Large intestine (tissue), 3 donors: ENCODE data around the gene MSI2. TPM values are rescaled to one million over a fixed set of nuclear protein-coding genes. Genes with fewer than 3 reads are reported as not detected.
"Not testable (repeated sequence)": the region's sequence is repeated elsewhere in the genome, so short reads cannot be mapped to it uniquely, and the experiment has no call there.

Experiments used
- DNase-seq, 2 donors: peaks; one replicate each; pipeline versions ENCODE4 v3.0.0 to v3.0.0-alpha.2; 2013
- H3K27ac ChIP-seq: one replicate; pipeline ENCODE4 v1.5.1; 2013; ENCODE audit warnings: low read length
- H3K27me3 ChIP-seq: 2 replicates; pipeline ENCODE4 v1.6.1; 2013; ENCODE audit warnings: low read length; ENCODE audit not compliant: control insufficient read depth, insufficient read depth
- H3K36me3 ChIP-seq: 2 replicates; pipeline ENCODE4 v1.6.1; 2013; ENCODE audit warnings: low read length; ENCODE audit not compliant: control insufficient read depth, insufficient read depth
- H3K4me1 ChIP-seq: one replicate; pipeline ENCODE4 v1.6.1; 2013; ENCODE audit warnings: low read length; ENCODE audit not compliant: control insufficient read depth, insufficient read depth
- H3K4me3 ChIP-seq: one replicate; pipeline ENCODE4 v1.5.1; 2013; ENCODE audit warnings: low read length
- H3K9me3 ChIP-seq: one replicate; pipeline ENCODE4 v1.6.1; 2013; ENCODE audit warnings: mild to moderate bottlenecking, low read depth, low read length, moderate library complexity; ENCODE audit not compliant: control insufficient read depth
- WGBS: methylation state at CpG from one replicate; pipeline ENCODE4 v1.1.5; 2013; ENCODE audit warnings: low lambda C conversion rate; ENCODE audit not compliant: insufficient coverage; 5-methylcytosine and 5-hydroxymethylcytosine counted together
- polyA plus RNA-seq: library from polyadenylated mRNA; unstranded; fragments of 120-200 nt; gene quantifications from one replicate; pipeline ENCODE4 v1.2.1, GENCODE V29; 2013

Gene MSI2
- polyA plus RNA-seq, 1 donor: 46.1 TPM

DNA sequence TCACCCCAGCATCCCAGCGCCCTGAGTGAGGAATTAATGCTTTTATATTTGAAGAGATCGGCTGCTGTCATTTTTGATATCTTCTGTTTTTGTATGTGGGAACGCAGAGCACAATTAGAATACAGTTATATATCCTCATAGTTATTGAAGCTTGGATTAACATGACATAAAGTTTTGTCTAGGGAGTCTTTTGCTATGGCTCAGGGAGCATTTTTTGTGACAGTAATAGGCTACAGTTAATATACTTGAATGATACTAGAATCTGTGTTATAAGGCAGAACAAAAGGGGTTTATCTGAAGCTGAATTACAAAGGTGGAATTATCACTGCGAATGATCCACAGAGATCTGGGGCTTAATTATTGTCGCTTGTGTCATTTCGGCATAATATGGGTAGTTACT lies 239.4 kb downstream of the MSI2 start:
- DNase-seq: no peak
- WGBS: 100% methylated on average over 2 of the region's 6 CpGs
- no peaks in the 10 kb centered on the region for H3K27me3 ChIP-seq
- H3K4me1 ChIP-seq: no peaks in the 10 kb centered on the region
- peaks cover 2% of the 10 kb centered on the region for H3K36me3 ChIP-seq
- H3K27ac ChIP-seq: no peak overlapping the region
- H3K9me3 ChIP-seq: no peaks in the 10 kb centered on the region
- H3K4me3 ChIP-seq: no peak overlapping the region

DNA sequence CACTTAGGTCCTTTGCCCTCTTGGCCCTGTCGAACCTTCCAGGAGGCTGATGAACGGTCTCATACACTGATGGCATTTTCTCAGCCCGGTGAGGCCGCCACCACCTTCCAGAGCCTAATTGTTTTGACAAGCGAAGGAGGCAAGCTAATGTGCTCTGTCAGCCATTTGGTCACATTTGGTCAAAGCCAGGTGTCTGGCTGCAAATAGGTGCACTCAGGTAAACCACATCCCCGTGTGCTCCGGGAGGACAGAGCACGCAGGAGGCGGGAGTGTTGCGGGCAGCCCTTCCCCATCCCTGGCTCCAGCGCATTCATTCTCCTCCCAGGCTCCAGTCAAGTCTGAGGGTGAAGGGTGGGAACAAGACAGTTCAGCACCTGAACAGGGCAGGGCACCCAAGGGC lies 240.1 kb downstream of the MSI2 start:
- H3K27ac ChIP-seq: no peak overlapping the region
- no peaks in the 10 kb centered on the region for H3K9me3 ChIP-seq
- no peak for DNase-seq
- peaks cover 2% of the 10 kb centered on the region for H3K36me3 ChIP-seq
- 90% methylated on average over 2 of the region's 11 CpGs for WGBS
- H3K4me1 ChIP-seq: no peaks in the 10 kb centered on the region
- no peak overlapping the region for H3K4me3 ChIP-seq
- no peaks in the 10 kb centered on the region for H3K27me3 ChIP-seq

GRCh38 chr17:57498443-57498842 lies 242.1 kb downstream of the MSI2 start:
- Histone ChIP-seq H3K9me3 (no peaks in the 10 kb centered on the region), H3K36me3 (peaks cover 2% of the 10 kb centered on the region), H3K4me1 (no peaks in the 10 kb centered on the region), H3K4me3 (no peak overlapping the region), H3K27ac (no peak overlapping the region), H3K27me3 (no peaks in the 10 kb centered on the region)
- DNase-seq: no peak
- no CpG with 5 or more reads among the region's 7 CpGs for WGBS

- no CpG with 5 or more reads among the region's 3 CpGs for WGBS
- not testable (repeated sequence) for H3K36me3 ChIP-seq, H3K27me3 ChIP-seq, DNase-seq, H3K27ac ChIP-seq, H3K4me1 ChIP-seq, H3K4me3 ChIP-seq, H3K9me3 ChIP-seq
Measured at GRCh38 chr17:57499221-57499620, 242.9 kb downstream of the MSI2 start.

GRCh38 chr17:57499648-57500049 lies 243.3 kb downstream of the MSI2 start:
- H3K4me1 ChIP-seq: no peaks in the 10 kb centered on the region
- no CpG with 5 or more reads among the region's 6 CpGs for WGBS

GRCh38 chr17:57501016-57501415 lies 244.7 kb downstream of the MSI2 start:
- H3K27me3 ChIP-seq: no peaks in the 10 kb centered on the region
- H3K27ac ChIP-seq: no peak overlapping the region
- no peaks in the 10 kb centered on the region for H3K9me3 ChIP-seq
- WGBS: no CpG with 5 or more reads among the region's 9 CpGs
- H3K4me1 ChIP-seq: no peaks in the 10 kb centered on the region
- H3K36me3 ChIP-seq: no peaks in the 10 kb centered on the region
- DNase-seq: no peak
- H3K4me3 ChIP-seq: no peak overlapping the region

More at GRCh38 chr17:57499648-57500049, 243.3 kb downstream of the MSI2 start:
- Histone ChIP-seq H3K27me3 (no peaks in the 10 kb centered on the region), H3K27ac (no peak overlapping the region), H3K36me3 (no peaks in the 10 kb centered on the region), H3K9me3 (no peaks in the 10 kb centered on the region), H3K4me3 (no peak overlapping the region)
- DNase-seq: no peak

DNA sequence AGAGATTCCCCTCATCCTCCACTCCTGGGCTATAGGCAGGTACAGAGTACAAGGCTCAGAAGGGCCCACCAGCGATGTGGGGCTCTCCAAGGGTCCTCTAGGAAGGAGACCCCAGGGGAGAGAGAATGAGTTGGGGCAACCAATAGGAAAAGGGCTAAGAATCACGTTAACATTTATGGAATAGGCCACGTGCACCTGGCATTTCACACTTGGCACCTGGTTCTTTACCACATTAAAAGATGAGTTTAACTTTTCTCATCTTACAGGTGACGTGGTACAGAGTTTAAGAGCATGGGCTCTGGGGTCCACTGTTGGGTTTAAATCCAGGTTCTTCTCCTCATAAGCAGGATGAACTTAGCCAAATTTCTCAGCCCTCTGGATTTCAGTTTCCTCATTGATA lies 245.7 kb downstream of the MSI2 start:
- H3K9me3 ChIP-seq: no peaks in the 10 kb centered on the region
- no peaks in the 10 kb centered on the region for H3K27me3 ChIP-seq
- peaks cover 6% of the 10 kb centered on the region for H3K4me1 ChIP-seq
- H3K36me3 ChIP-seq: no peaks in the 10 kb centered on the region
- WGBS: no CpG with 5 or more reads among the region's 4 CpGs
- H3K27ac ChIP-seq: no peak overlapping the region
- no peak overlapping the region for H3K4me3 ChIP-seq
- DNase-seq: no peak

DNA sequence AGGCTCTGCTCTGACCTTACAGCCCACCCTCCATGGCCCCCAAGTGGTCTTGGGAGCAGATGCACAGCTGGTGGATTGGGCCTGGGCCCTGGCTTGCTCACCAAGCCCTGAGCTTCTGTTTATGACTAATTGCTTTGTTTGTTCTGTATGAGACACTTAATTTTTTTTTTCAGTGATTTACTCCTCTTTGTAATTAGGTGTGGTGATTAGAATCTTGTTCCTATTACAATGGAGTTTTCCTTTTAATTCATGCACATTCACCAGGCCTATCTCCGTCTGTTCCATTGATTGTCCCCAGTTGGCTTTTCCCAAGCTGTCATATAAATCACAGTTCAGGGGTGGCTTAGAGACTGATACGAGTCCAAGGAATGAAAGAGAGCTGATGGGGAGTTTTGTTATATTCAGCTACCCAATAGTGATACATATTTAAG lies 246.5 kb downstream of the MSI2 start:
- WGBS: 92% methylated on average over 2 of the region's 2 CpGs
- no peak for DNase-seq
- peaks cover 6% of the 10 kb centered on the region for H3K4me1 ChIP-seq

DNA sequence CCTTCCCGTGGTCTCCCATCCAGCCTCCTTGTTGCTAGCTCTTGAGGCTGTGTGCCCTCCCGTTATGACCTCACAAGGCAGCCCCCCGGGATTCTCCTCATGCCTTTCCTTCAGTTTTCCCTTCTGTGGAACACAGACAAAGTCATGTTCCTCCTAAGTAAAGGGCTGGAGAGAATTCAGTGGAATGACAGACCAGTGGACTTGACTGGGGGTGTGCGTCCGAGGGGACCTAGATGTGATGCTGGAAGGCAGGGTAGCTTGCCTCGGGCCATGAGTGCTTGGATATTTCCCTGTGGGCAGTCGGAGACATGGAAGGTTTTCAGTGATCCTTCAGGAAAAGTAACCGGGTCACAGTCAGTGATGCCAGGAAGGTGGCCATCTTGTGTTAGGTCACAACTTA lies 247.9 kb downstream of the MSI2 start:
- Histone ChIP-seq H3K36me3 (no peaks in the 10 kb centered on the region), H3K4me1 (peaks cover 6% of the 10 kb centered on the region), H3K4me3 (no peak overlapping the region), H3K9me3 (no peaks in the 10 kb centered on the region), H3K27ac (no peak overlapping the region), H3K27me3 (no peaks in the 10 kb centered on the region)
- no peak for DNase-seq
- 100% methylated on average over 1 of the region's 8 CpGs for WGBS

More for the DNA sequence above, 246.5 kb downstream of the MSI2 start:
- H3K4me3 ChIP-seq: no peak overlapping the region
- no peaks in the 10 kb centered on the region for H3K36me3 ChIP-seq
- H3K27ac ChIP-seq: no peak overlapping the region
- no peaks in the 10 kb centered on the region for H3K27me3 ChIP-seq
- no peaks in the 10 kb centered on the region for H3K9me3 ChIP-seq

- 60% methylated on average over 1 of the region's 21 CpGs for WGBS
- Histone ChIP-seq H3K36me3 (no peaks in the 10 kb centered on the region), H3K4me1 (peaks cover 6% of the 10 kb centered on the region), H3K27me3 (no peaks in the 10 kb centered on the region), H3K27ac (no peak overlapping the region), H3K9me3 (no peaks in the 10 kb centered on the region), H3K4me3 (no peak overlapping the region)
- DNase-seq: no peak
Measured at GRCh38 chr17:57505841-57506773, 249.8 kb downstream of the MSI2 start.

GRCh38 chr17:57506774-57507127 lies 250.4 kb downstream of the MSI2 start:
- Histone ChIP-seq H3K27me3 (no peaks in the 10 kb centered on the region), H3K4me1 (peaks cover 6% of the 10 kb centered on the region), H3K9me3 (no peaks in the 10 kb centered on the region), H3K36me3 (no peaks in the 10 kb centered on the region), H3K27ac (no peak overlapping the region), H3K4me3 (no peak overlapping the region)
- DNase-seq: no peak
- WGBS: no CpG with 5 or more reads among the region's 1 CpG
